Trophoblast cell (in vitro differentiated cells and primary cell): ENCODE measurements around the gene GLRA2.
A peak's percentile ranks its signal among the peaks of the same experiment; 100 is the strongest.

ENCODE experiments used
- DNase-seq, 2 donors: peaks; one replicate each; pipeline ENCODE4 v3.0.0-alpha.2; 2016
- H2AFZ ChIP-seq: 2 replicates; pipeline ENCODE4 v1.6.1; 2013; ENCODE audit warnings: low read length, moderate library complexity, mild to moderate bottlenecking; ENCODE audit not compliant: insufficient read depth, poor library complexity
- H2AK5ac ChIP-seq: 2 replicates; pipeline ENCODE4 v1.6.1; 2013; ENCODE audit warnings: mild to moderate bottlenecking, low read length
- H2BK120ac ChIP-seq: 2 replicates; pipeline ENCODE4 v1.6.1; 2013; ENCODE audit warnings: low read length, mild to moderate bottlenecking, moderate library complexity; ENCODE audit not compliant: insufficient read depth, poor library complexity
- H2BK12ac ChIP-seq: 2 replicates; pipeline ENCODE4 v1.6.1; 2013; ENCODE audit warnings: mild to moderate bottlenecking, low read length, moderate library complexity
- H2BK5ac ChIP-seq: 2 replicates; pipeline ENCODE4 v1.6.1; 2013; ENCODE audit warnings: low read length, low read depth, moderate library complexity, mild to moderate bottlenecking; ENCODE audit not compliant: poor library complexity
- H3K14ac ChIP-seq: 2 replicates; pipeline ENCODE4 v1.6.1; 2013; ENCODE audit warnings: mild to moderate bottlenecking, low read length
- H3K18ac ChIP-seq: 2 replicates; pipeline ENCODE4 v1.6.1; 2013; ENCODE audit warnings: mild to moderate bottlenecking, low read length
- H3K23ac ChIP-seq: 2 replicates; pipeline ENCODE4 v1.6.1; 2013; ENCODE audit warnings: low read length
- H3K27ac ChIP-seq: 2 replicates; pipeline ENCODE4 v1.5.1; 2013; ENCODE audit warnings: low read depth, mild to moderate bottlenecking, inconsistent platforms, low read length, moderate library complexity
- H3K27me3 ChIP-seq: 2 replicates; pipeline ENCODE4 v1.6.1; 2013; ENCODE audit warnings: inconsistent platforms, mild to moderate bottlenecking, low read length, moderate library complexity; ENCODE audit not compliant: insufficient read depth
- H3K36me3 ChIP-seq, 2 experiments: 1 replicate in 1 of 2; 2 replicates in 1 of 2; pipeline ENCODE4 v1.6.1; 2013; ENCODE audit warnings: low read length in 2 of 2, mild to moderate bottlenecking in 2 of 2, moderate library complexity in 1 of 2; ENCODE audit not compliant: insufficient read depth in 2 of 2, control insufficient read depth in 1 of 2
- H3K4ac ChIP-seq: 2 replicates; pipeline ENCODE4 v1.6.1; 2013; ENCODE audit warnings: low read depth, mild to moderate bottlenecking, low read length, moderate library complexity
- H3K4me1 ChIP-seq, 2 experiments: 1 replicate in 1 of 2; 2 replicates in 1 of 2; pipeline ENCODE4 v1.6.1; 2013; ENCODE audit warnings: low read length in 2 of 2, mild to moderate bottlenecking in 2 of 2, moderate library complexity in 1 of 2; ENCODE audit not compliant: insufficient read depth in 2 of 2, control insufficient read depth in 1 of 2
- H3K4me2 ChIP-seq: 2 replicates; pipeline ENCODE4 v1.6.1; 2013; ENCODE audit warnings: inconsistent platforms, mild to moderate bottlenecking, low read length, moderate library complexity
- H3K4me3 ChIP-seq: 2 replicates; pipeline ENCODE4 v1.5.1; 2013; ENCODE audit warnings: mild to moderate bottlenecking, low read depth, low read length, inconsistent platforms
- H3K79me1 ChIP-seq: one replicate; pipeline ENCODE4 v1.6.1; 2013; ENCODE audit warnings: low read length
- H3K79me2 ChIP-seq: 2 replicates; pipeline ENCODE4 v1.6.1; 2013; ENCODE audit warnings: low read length, mild to moderate bottlenecking; ENCODE audit not compliant: control insufficient read depth, insufficient read depth, poor library complexity
- H3K9ac ChIP-seq: 2 replicates; pipeline ENCODE4 v1.6.1; 2013; ENCODE audit warnings: mild to moderate bottlenecking, low read length
- H3K9me3 ChIP-seq: 2 replicates; pipeline ENCODE4 v1.6.1; 2013; ENCODE audit warnings: low read depth, mild to moderate bottlenecking, control low read depth, inconsistent platforms, low read length; ENCODE audit not compliant: insufficient read depth
- H4K12ac ChIP-seq: 2 replicates; pipeline ENCODE4 v1.6.1; 2013; ENCODE audit warnings: low read depth, mild to moderate bottlenecking, low read length, moderate library complexity
- H4K8ac ChIP-seq: 2 replicates; pipeline ENCODE4 v1.6.1; 2013; ENCODE audit warnings: low read depth, mild to moderate bottlenecking, low read length, moderate library complexity
- H4K91ac ChIP-seq: one replicate; pipeline ENCODE4 v1.6.1; 2013; ENCODE audit warnings: low read depth, mild to moderate bottlenecking, low read length, moderate library complexity
- WGBS: extraction: QIAGEN DNeasy Blood & Tissue Kit; methylation state at CpG from one replicate; pipeline ENCODE4 v1.1.7; 2013; ENCODE audit warnings: missing lambda C conversion rate; ENCODE audit not compliant: insufficient read length, insufficient coverage; ENCODE audit errors: extremely low coverage; 5-methylcytosine and 5-hydroxymethylcytosine counted together

Gene GLRA2

DNA sequence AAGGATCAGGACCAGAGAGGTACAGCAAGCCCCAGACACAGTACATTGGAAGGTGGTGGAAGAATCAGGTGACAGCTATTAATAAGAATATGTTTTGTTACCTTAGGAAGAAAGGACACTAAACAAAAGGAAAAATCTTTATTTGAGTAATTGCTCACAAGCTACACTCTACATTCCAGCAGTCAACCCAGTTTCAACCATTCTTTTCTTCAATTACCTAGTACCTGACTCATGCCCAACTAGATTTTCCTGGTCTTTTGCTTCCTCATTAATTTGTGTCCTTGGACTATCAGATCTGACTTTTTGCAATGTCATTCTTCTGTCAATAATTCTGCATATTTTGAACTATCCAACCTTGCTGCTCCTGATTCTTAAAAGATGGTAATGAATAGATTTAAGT is 22.5 kb upstream of the GLRA2 start:
- no peaks in the 10 kb centered on the region for H3K4me1 ChIP-seq
- no peak overlapping the region for H2BK120ac ChIP-seq

DNA sequence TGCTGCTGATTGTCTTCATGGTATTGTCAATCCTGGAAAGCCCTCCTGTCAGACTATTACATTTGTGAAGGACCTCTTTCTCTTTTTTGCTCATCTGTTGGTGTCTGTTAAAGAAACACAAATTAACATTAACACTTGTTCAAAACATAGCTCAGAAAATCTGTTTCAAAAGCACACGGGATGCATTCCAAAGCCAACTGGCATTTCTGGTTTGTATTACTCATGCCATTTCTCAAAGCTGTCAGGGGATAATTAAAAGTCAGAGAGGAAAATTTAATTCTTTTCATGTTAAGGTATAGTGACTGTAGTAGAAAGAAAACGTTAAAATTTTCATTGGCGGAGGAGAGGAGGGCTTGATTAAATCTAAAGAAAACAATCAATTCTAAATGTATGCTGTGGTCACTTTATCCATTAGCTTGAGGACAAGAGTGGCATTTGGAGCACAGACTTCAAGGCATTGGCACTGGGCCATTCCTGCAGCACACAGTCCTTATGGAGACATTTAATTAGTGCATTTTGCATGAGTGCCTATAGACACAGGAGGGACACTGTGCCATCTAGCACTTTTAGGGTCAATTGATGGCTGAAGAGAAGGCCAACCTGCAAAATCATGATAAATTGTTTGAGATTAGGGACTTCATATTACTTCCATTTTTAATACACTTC is 21.2 kb upstream of the GLRA2 start:
- no peak overlapping the region for H3K23ac ChIP-seq
- no peaks in the 10 kb centered on the region for H3K79me1 ChIP-seq
- H3K27me3 ChIP-seq, result no peaks in the 10 kb centered on the region
- no peak for DNase-seq
- no peak overlapping the region for H2BK5ac ChIP-seq
- no peak overlapping the region for H2BK12ac ChIP-seq
- no peak overlapping the region for H3K14ac ChIP-seq
- H2AFZ ChIP-seq, result no peak overlapping the region
- H3K9ac ChIP-seq, result no peak overlapping the region
- no peak overlapping the region for H3K4me2 ChIP-seq
- no CpG with 5 or more reads among the region's 3 CpGs for WGBS
- no peak overlapping the region for H3K4me3 ChIP-seq
- H3K27ac ChIP-seq, result no peak overlapping the region
- H3K4ac ChIP-seq, result no peak overlapping the region
- H4K91ac ChIP-seq, result no peak overlapping the region
- H3K18ac ChIP-seq, result no peak overlapping the region
- H4K12ac ChIP-seq, result no peak overlapping the region
- no peaks in the 10 kb centered on the region for H3K79me2 ChIP-seq
- H4K8ac ChIP-seq, result no peak overlapping the region
- H3K9me3 ChIP-seq, result no peaks in the 10 kb centered on the region
- H2AK5ac ChIP-seq, result no peak overlapping the region
- H3K36me3 ChIP-seq, result no peaks in the 10 kb centered on the region
- no peak overlapping the region for H2BK120ac ChIP-seq
- H3K4me1 ChIP-seq, result no peaks in the 10 kb centered on the region

More for the DNA sequence above, 22.5 kb upstream of the GLRA2 start:
- Histone ChIP-seq H2AFZ (no peak overlapping the region), H2AK5ac (no peak overlapping the region), H3K27ac (no peak overlapping the region), H3K4ac (no peak overlapping the region), H3K27me3 (no peaks in the 10 kb centered on the region), H3K18ac (no peak overlapping the region), H3K9ac (no peak overlapping the region), H2BK12ac (no peak overlapping the region), H3K9me3 (no peaks in the 10 kb centered on the region), H3K79me1 (no peaks in the 10 kb centered on the region), H3K36me3 (no peaks in the 10 kb centered on the region), H3K4me3 (no peak overlapping the region), H3K23ac (no peak overlapping the region), H3K14ac (no peak overlapping the region), H3K4me2 (no peak overlapping the region), H3K79me2 (no peaks in the 10 kb centered on the region), H4K91ac (no peak overlapping the region), H4K12ac (no peak overlapping the region), H4K8ac (no peak overlapping the region), H2BK5ac (no peak overlapping the region)
- DNase-seq, result no peak

DNA sequence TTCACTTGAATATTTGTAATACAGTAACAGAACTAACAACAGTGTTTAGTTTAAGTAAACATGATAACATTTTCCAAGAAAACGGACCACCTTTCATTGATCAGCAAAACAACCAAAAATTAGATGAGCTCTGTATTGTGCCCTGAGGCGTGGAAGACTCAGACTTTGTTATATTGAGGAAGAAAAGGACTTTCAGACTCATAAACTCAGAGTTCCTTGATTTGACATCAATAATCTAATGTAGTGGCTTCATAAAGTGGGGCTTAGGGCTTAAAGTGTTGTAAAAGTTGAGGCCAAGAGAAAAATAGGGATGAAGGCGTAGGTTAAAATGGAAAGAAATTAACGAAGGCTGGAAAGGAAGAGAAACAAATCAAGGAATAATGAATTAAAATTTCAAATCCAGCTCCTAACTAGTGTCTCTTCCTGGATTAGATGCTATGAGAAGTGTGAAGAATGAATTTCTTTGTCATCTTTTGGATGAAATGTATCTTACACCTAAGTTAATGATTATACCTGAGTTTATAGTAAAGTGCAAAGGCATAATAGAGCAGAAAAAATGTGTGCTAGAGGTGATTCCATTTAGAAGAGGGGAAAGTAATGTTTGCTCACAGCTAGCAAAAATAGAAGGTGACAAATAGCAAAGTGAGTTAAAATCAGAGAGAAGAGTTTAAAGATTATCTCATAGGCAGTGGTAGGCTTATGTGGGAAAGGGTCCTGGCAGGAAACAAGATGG is 19.8 kb upstream of the GLRA2 start:
- Histone ChIP-seq H3K23ac (no peak overlapping the region), H3K9me3 (no peaks in the 10 kb centered on the region), H4K91ac (no peak overlapping the region), H2BK5ac (no peak overlapping the region), H3K4ac (no peak overlapping the region), H2BK12ac (no peak overlapping the region), H2AFZ (no peak overlapping the region), H4K8ac (no peak overlapping the region), H2BK120ac (no peak overlapping the region), H3K4me1 (no peaks in the 10 kb centered on the region), H3K36me3 (no peaks in the 10 kb centered on the region), H3K27me3 (no peaks in the 10 kb centered on the region), H2AK5ac (no peak overlapping the region), H3K9ac (no peak overlapping the region), H3K79me1 (no peaks in the 10 kb centered on the region), H3K4me2 (no peak overlapping the region), H3K4me3 (no peak overlapping the region), H3K79me2 (no peaks in the 10 kb centered on the region), H4K12ac (no peak overlapping the region), H3K27ac (no peak overlapping the region), H3K18ac (no peak overlapping the region), H3K14ac (no peak overlapping the region)
- no peak for DNase-seq
- WGBS, result 100% methylated on average over 2 of the region's 4 CpGs

DNA sequence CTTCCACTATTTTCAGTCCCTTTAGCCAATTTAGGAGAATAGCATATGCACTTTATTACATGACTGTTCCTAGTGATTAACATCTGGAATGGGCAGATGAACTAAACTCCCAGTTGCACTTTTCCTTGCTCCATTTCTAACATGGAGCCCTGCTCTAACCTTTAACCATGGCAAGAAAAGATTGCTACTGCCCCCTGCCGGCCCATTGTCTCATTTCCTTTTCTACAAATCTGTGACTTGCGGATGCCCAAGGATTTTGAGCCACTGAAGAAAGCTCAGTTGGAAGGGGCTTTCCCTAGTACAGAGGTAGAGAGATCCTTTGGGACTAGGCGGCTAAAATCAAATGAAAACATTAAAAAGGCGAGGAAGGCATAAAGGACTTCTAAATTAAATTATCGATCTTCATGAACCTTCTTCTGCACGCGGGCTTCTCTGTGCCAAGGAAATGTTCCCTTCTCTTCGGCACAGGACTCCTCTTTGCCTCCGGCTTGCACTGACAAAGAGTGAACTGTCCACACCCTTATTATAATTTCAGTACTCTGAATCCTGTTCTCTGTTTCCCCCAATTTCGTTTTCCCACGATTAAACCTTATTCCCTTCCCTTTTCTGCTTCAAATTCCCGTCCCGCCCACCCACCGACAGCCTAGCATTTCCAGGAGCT is 577 bp upstream of the GLRA2 start:
- no CpG with 5 or more reads among the region's 14 CpGs for WGBS

More for the DNA sequence above, 577 bp upstream of the GLRA2 start:
- no peak overlapping the region for H4K91ac ChIP-seq
- peak overlapping the region; percentile 88 for H3K4me2 ChIP-seq
- no peak overlapping the region for H3K23ac ChIP-seq
- no peak overlapping the region for H3K9ac ChIP-seq
- no peak overlapping the region for H3K18ac ChIP-seq
- H3K4me3 ChIP-seq, result no peak overlapping the region
- no peaks in the 10 kb centered on the region for H3K36me3 ChIP-seq
- no peak overlapping the region for H2AFZ ChIP-seq
- no peaks in the 10 kb centered on the region for H3K79me1 ChIP-seq
- H3K4ac ChIP-seq, result no peak overlapping the region
- no peak overlapping the region for H2BK5ac ChIP-seq
- H3K4me1 ChIP-seq, result no peaks in the 10 kb centered on the region
- no peak overlapping the region for H4K12ac ChIP-seq
- no peak overlapping the region for H2BK120ac ChIP-seq
- no peak overlapping the region for H4K8ac ChIP-seq
- no peak overlapping the region for H3K14ac ChIP-seq
- H2BK12ac ChIP-seq, result no peak overlapping the region
- peak; percentile 31 to 66 for DNase-seq
- H3K79me2 ChIP-seq, result no peaks in the 10 kb centered on the region
- H3K27ac ChIP-seq, result no peak overlapping the region
- no peaks in the 10 kb centered on the region for H3K27me3 ChIP-seq
- no peaks in the 10 kb centered on the region for H3K9me3 ChIP-seq
- H2AK5ac ChIP-seq, result no peak overlapping the region
